Measurements from ENCODE around the gene CFAP20DC. TPM values are rescaled to one million over a fixed set of nuclear protein-coding genes. Genes with fewer than 3 reads are reported as not detected.
"Not testable (repeated sequence)": the region's sequence is repeated elsewhere in the genome, so short reads cannot be mapped to it uniquely, and the experiment has no call there.

The CFAP20DC gene
- total and polyA plus RNA-seq, 8 donors: 1.2 to 7.7 (median 5.4) TPM

- no peaks in the 10 kb centered on the region for H3K27me3 ChIP-seq
- intact Hi-C loops (cut with DNase I): no loop called here
- H3K36me3 ChIP-seq: no peaks in the 10 kb centered on the region
- H3K4me1 ChIP-seq: no peaks in the 10 kb centered on the region
- ATAC-seq (peak; percentile 18), DNase-seq (peak in 1 of 4 donors; percentile 19)
- no peak overlapping the region for H3K27ac ChIP-seq
- H3K4me3 ChIP-seq: no peak overlapping the region
- no peak for TF ChIP-seq CTCF (IDR thresholded peaks at IDR 0.05)
- peaks cover 0 to 4% of the 10 kb centered on the region in 2 donors for H3K9me3 ChIP-seq
Measured at GRCh38 chr3:58697561-58697960, 352.3 kb downstream of the CFAP20DC start.

GRCh38 chr3:58696813-58697212 lies 353.0 kb downstream of the CFAP20DC start:
- DNase-seq; H3K36me3 ChIP-seq; intact Hi-C loops (cut with DNase I); H3K4me3 ChIP-seq; H3K4me1 ChIP-seq; H3K27me3 ChIP-seq; H3K27ac ChIP-seq; ATAC-seq: not testable (repeated sequence)
- peaks cover 0 to 11% of the 10 kb centered on the region in 2 donors for H3K9me3 ChIP-seq

GRCh38 chr3:58696093-58696492 lies 353.7 kb downstream of the CFAP20DC start:
- Histone ChIP-seq H3K27ac (no peak overlapping the region), H3K9me3 (peaks cover 0 to 18% of the 10 kb centered on the region in 2 donors), H3K4me1 (no peaks in the 10 kb centered on the region), H3K36me3 (no peaks in the 10 kb centered on the region), H3K4me3 (no peak overlapping the region), H3K27me3 (no peaks in the 10 kb centered on the region)
- intact Hi-C loops (cut with DNase I): no loop called here
- ATAC-seq (no peak), DNase-seq (no peak)
- no peak for TF ChIP-seq CTCF (IDR thresholded peaks at IDR 0.05)

DNA sequence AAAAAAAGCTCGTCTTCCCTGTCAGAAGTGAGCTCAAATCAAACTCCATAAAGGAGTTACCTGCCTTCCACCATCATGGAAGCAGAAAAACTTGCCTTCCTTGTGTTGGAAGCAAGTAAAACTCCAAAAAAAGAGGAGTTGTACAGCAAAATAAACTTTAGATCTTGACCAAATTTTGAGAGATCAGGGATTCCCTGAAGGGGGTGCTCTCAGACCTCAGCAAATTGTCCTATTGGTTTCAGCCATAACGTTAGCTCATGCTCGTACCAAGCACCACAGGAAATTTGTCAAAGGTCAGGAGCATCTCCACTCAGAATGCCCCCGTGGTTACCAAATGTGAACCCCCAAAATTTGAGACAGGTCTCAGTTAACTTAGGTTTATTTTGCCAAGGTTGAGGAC lies 354.5 kb downstream of the CFAP20DC start:
- H3K4me3 ChIP-seq; H3K4me1 ChIP-seq; H3K36me3 ChIP-seq; H3K27ac ChIP-seq; DNase-seq; ATAC-seq; H3K27me3 ChIP-seq; intact Hi-C loops (cut with DNase I): not testable (repeated sequence)
- H3K9me3 ChIP-seq: peaks cover 0 to 24% of the 10 kb centered on the region in 2 donors

GRCh38 chr3:58693940-58694850 lies 355.6 kb downstream of the CFAP20DC start:
- Histone ChIP-seq H3K9me3 (peaks cover 0 to 24% of the 10 kb centered on the region in 2 donors), H3K4me1 (no peaks in the 10 kb centered on the region), H3K36me3 (no peaks in the 10 kb centered on the region), H3K27me3 (no peaks in the 10 kb centered on the region), H3K27ac (no peak overlapping the region), H3K4me3 (no peak overlapping the region)
- intact Hi-C loops (cut with DNase I): no loop called here
- no peak for ATAC-seq
- DNase-seq: no peak
- TF ChIP-seq CTCF (IDR thresholded peaks at IDR 0.05): no peak

- no peak for ATAC-seq
Measured at GRCh38 chr3:58692484-58692883, 357.3 kb downstream of the CFAP20DC start.

More at GRCh38 chr3:58692484-58692883, 357.3 kb downstream of the CFAP20DC start:
- Histone ChIP-seq H3K27me3 (no peaks in the 10 kb centered on the region), H3K4me3 (no peak overlapping the region), H3K36me3 (no peaks in the 10 kb centered on the region), H3K27ac (no peak overlapping the region), H3K9me3 (peaks cover 0 to 24% of the 10 kb centered on the region in 2 donors), H3K4me1 (no peaks in the 10 kb centered on the region)
- intact Hi-C loops (cut with DNase I): no loop called here
- no peak for DNase-seq
- no peak for TF ChIP-seq CTCF (IDR thresholded peaks at IDR 0.05)

Measured in left lung (tissue), 10 donors.